GM19467 (cell line): ENCODE measurements around the gene ANKRD44.
A peak's percentile ranks its signal among the peaks of the same experiment; 100 is the strongest.
"Not testable (repeated sequence)": the region's sequence is repeated elsewhere in the genome, so short reads cannot be mapped to it uniquely, and the experiment has no call there.

Source experiments
- ATAC-seq: cut with Tn5 transposase; IDR thresholded peaks from one replicate; pipeline ENCODE4 v1.9.1; 2021; ENCODE audit warnings: mild to moderate bottlenecking, moderate library complexity; ENCODE audit not compliant: unreplicated experiment

The ANKRD44 gene

DNA sequence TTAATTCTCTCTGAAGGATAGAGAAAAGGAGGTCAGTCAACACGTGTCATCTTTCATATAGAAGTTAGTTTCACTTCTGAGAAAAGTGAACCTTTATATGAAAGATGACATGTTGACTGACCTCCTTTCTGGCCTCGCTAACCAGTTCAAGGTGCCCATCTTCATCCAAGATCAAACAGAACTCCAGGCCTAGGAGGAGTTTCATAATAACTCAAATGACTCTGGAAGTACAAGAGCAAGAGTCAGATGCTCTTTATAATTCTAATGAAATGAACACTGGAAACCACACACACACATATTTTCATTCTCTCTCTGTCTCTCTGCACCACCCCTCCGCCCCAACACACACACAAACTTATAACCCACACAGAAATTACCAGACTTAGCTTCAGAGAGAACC is 16.3 kb downstream of the ANKRD44 start:
- peak; percentile 37 for ATAC-seq

GRCh38 chr2:197293252-197294007 is 17.1 kb downstream of the ANKRD44 start:
- ATAC-seq = peak; percentile 29

GRCh38 chr2:197292619-197293018 is 18.0 kb downstream of the ANKRD44 start:
- ATAC-seq = no peak

- not testable (repeated sequence) for ATAC-seq
These were observed 23.0 kb downstream of the ANKRD44 start for GRCh38 chr2:197287596-197287932.

- ATAC-seq = peak; percentile 80
These were observed 23.6 kb downstream of the ANKRD44 start for GRCh38 chr2:197286805-197287595.

- no peak for ATAC-seq
These were observed 25.2 kb downstream of the ANKRD44 start for GRCh38 chr2:197285361-197285760.

DNA sequence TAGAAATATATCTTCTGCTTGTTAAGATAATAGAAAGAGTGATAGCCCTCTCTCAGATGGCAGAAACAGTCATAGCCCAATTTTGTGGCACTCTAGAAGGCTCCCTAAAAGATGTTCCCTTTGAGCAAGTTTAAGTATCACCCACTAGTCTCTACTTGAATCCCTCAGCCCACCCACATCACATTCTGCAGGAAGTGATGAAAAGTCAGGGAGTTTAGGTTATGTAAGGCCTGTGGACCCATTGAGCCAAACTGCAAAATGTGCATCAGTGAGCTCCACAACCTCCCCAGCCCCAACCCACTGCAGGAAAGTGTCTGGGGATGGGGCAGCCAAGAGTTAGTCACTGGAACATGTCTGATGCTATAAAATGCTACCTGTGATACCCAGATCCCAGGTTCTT is 25.6 kb downstream of the ANKRD44 start:
- no peak for ATAC-seq

DNA sequence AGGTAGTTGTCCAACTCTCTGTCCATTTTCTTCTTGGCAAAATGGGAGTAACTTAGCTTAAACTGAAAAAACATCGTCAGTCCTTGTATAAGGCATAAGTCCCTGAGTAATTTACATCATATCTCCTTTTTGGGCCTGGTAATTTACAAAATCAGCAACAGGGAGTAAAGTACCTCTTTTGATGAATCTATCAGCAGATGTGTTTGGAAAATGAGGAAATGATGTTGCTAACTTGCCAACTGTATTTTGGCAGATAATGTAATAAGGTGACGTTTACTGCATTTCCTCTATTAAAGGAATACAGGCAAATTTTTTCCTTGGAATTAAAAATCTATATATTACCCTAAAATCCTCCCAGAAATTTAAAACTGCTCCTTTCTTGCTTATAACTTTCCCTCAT is 29.2 kb downstream of the ANKRD44 start:
- ATAC-seq = no peak

- ATAC-seq = no peak
These were observed 30.4 kb downstream of the ANKRD44 start for GRCh38 chr2:197280015-197280702.

GRCh38 chr2:197278799-197279763 is 31.5 kb downstream of the ANKRD44 start:
- ATAC-seq = no peak

DNA sequence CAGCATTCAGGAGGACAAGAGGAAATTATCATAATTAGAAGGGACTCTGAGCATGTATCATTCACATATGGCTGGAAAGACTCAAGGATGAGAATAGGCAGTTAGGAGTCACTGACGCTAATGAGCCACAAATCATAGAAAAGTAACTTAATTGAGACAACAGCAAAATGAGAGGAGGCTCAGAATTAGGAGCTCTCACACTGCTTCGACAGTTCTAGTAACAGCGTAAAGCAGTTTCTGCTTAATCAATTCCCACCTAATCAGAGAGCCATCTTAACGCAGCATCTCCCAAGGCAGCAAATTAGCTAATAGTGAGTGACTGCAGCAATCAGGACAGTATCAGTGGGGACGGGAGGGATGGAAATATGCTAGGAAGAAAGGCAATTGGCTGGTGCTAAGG is 32.8 kb downstream of the ANKRD44 start:
- no peak for ATAC-seq

DNA sequence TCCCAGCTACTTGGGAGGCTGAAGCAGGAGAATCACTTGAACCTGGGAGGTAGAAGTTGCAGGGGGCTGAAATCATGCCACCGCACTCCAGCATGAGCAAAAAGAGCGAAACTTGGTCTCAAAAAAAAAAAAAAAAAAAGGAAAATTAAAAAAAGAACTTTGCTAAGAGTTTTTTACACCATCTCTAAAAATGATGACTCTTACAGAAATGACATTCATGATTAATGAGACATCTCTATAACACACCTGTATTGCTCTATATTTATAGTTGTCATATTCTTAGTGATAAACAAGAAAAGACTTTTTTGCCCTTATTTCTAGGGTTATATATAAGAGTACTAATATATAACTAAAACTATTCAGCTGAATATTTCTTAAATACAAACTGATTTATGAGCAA is 34.4 kb downstream of the ANKRD44 start:
- ATAC-seq = no peak

GRCh38 chr2:197274937-197275336 is 35.6 kb downstream of the ANKRD44 start:
- no peak for ATAC-seq

DNA sequence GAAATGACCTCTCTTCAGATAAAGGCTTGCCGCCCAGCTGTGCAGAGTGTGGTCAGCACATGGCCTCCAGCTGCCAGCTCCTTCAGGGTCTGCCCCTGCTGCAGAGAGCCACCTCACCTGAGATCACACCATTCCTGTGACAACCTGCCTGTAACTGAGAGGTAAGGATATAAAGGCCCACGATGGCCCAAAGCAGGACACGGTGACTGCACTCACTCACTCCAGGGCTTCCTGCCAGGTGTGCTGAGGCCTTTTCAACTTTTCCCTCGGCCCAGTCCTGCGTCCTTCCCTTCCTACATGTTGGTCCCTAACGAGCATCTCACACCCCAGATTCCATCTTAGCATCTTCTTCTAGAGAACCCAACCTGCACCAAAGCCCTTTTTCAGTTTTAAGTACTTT is 36.2 kb downstream of the ANKRD44 start:
- ATAC-seq = no peak

GRCh38 chr2:197273485-197273884 is 37.1 kb downstream of the ANKRD44 start:
- ATAC-seq = no peak

- ATAC-seq = no peak
These were observed 40.0 kb downstream of the ANKRD44 start for GRCh38 chr2:197270601-197271000.

GRCh38 chr2:197269815-197270214 is 40.8 kb downstream of the ANKRD44 start:
- no peak for ATAC-seq

DNA sequence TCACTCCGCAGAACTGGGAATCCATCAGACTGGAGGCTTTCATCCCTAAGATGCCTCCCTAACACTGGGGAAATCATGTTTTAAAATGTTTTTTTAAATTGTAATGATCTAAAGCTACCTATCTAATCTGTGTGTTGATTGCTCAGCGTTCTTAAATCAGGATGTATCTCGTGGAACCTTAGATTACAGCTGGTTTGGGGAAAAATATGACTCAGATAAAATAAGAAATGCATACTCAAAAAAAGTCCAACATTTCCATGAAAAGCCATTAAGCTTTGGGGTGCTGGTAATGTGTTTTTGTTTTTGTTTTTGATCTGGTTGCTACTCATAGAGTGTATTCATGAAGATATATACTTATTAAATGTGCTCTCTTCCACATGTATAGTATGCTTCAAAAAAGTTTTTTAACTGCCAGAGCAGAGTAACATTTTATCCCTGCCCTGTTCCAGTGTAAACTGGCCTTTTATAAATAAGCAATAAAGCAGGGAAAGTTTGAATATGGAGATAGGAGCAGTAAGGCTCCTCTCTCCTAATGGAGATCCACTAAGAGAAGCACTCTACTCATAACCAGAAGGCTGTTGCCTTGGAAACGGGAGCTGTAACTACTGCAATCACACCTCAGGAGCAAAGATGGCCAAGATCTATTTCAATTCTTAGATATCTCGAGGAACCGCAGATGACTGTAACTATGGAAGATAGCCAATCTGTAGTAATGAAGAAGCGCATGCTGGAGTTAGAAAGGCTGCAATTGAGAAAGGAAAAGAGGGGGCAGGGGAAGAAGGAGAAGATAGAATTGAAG is 41.6 kb downstream of the ANKRD44 start:
- no peak for ATAC-seq

DNA sequence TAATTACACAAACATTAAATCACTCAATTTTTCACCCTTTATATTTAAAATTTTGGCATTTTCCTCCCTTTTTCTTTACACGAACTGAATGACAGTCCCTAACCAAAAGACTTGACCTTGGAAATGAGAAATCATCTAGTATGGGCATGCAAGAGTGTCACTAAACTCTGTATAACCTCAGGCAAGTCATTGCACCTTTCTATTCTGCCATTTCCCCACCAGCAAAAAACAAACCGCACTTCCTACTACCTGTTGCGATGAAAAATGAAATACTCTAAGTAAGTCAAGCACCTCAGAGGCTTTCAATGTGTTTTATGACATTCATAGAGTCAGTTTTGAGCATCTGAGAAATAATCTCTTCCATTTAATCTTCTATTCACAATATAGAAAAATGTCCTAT is 44.1 kb downstream of the ANKRD44 start:
- ATAC-seq = no peak

GRCh38 chr2:197265924-197266323 is 44.7 kb downstream of the ANKRD44 start:
- ATAC-seq = no peak
